HG02763 (cell line): ENCODE measurements around the gene COL8A2.

Experiments
- ATAC-seq: cut with Tn5 transposase; IDR thresholded peaks from one replicate; pipeline ENCODE4 v1.9.1; 2021; ENCODE audit warnings: mild to moderate bottlenecking, moderate library complexity; ENCODE audit not compliant: unreplicated experiment

The COL8A2 gene

GRCh38 chr1:36076979-36077573 lies 47.9 kb downstream of the COL8A2 start:
- ATAC-seq, result no peak

GRCh38 chr1:36070349-36070748 lies 54.7 kb downstream of the COL8A2 start:
- no peak for ATAC-seq

- no peak for ATAC-seq
These were observed 56.2 kb downstream of the COL8A2 start for GRCh38 chr1:36068866-36069265.

DNA sequence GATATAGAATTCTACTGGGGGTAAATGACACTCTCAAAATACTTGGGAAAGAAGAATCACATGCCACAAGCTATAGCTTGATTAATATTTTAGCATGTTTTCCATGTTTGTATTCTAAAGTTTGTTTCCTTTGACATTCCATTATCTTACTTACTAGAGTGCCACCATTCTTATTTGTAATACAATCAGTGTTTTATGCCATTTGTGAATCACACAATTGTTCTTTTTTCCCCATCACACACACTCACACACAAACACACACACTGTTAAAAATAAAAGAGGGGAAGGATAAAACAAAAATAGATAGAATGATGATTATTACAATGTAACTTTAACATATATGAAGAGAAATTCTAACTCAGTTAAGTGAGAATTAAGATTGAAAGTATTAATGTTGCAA lies 57.2 kb downstream of the COL8A2 start:
- no peak for ATAC-seq

DNA sequence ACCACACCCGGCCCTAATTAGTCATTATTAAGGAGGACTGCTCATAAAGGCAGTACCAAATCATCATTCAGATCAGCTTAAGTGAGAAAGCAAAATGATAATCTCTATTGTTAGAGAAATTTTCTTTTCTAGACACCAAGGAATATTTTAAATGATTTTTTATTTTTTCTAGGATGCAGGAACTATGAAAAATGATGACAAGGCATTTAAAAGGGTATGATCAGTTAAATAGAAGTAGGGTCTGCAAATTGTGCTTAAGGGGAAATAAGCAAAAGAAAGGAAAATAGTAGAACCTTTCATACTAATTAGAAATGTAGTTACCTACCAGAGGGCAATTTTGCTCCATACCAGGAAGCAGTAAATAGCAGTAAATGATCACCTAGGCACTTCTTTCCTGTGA lies 62.7 kb downstream of the COL8A2 start:
- ATAC-seq, result no peak

- ATAC-seq, result no peak
These were observed 69.3 kb downstream of the COL8A2 start for GRCh38 chr1:36055706-36056105.

DNA sequence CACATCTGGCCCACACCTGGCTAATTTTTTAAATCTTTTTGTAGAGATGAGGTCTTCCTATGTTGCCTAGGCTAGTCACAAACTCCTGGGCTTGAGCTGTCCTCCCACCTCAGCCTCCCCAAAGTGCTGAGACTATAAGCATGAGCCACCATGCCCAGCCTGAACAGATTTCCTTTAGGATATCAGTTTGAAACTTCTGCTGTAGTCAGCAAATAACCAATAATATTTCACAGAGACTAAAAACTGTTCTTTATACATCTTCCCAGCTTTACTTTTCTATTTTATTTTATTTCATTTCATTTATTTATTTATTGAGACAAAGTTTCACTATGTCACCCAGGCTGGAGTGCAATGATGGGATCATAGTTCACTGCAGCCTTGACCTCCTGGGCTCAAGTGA lies 71.0 kb downstream of the COL8A2 start:
- ATAC-seq, result no peak

DNA sequence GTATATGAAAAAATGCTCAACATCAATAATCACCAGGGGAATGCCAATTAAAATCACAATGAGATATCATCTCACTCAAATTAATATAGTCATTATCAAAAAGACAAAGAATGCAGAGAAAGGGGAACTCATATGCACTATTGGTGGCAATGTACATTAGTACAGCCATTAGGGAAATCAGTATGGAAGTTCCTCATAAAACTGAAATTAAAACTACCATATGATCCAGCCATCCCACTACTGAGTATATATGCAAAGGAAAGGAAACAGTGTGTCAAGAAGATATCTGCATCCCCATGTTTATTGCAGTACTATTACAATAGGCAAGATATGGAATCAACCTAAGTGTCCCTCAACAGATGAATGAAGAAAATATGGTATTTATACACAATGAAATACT lies 73.2 kb downstream of the COL8A2 start:
- ATAC-seq, result no peak
